GM23338 (cell line): ENCODE data around the gene STARD13. TPM values are rescaled to one million over a fixed set of nuclear protein-coding genes. Genes with fewer than 3 reads are reported as not detected.

ENCODE experiments used
- EZH2 ChIP-seq: fragments of 200-600 bp; sonication (generic); IDR thresholded peaks from one replicate; pipeline ENCODE4 v1.8.0; 2017; ENCODE audit warnings: antibody characterized with exemption, mild to moderate bottlenecking, low read depth; ENCODE audit not compliant: unreplicated experiment
- JUNB ChIP-seq: IDR thresholded peaks from one replicate; pipeline ENCODE4 v1.6.1; 2016; ENCODE audit warnings: antibody characterized with exemption; ENCODE audit not compliant: unreplicated experiment
- polyA plus RNA-seq: library from polyadenylated mRNA; unstranded; fragments of >200 nt; fragmentation: Nextera tagmentation; extraction: Ambion mirVana; gene quantifications from 2 replicates; pipeline ENCODE4 v1.2.1, GENCODE V29; 2016
- total RNA-seq: library from RNA; depleted of rRNA; stranded (reverse); fragments of >200 nt; shearing (Covaris generic); gene quantifications from 2 replicates; pipeline ENCODE4 v1.2.3, GENCODE V29; 2014
- TF ChIP-seq, protein P1 (sequence below): fragments of 250-450 bp; sonication (Bioruptor Pico); IDR thresholded peaks from 2 replicates; pipeline ENCODE4 v1.5.0; 2020; ENCODE audit warnings: mild to moderate bottlenecking, moderate library complexity

Gene STARD13
- total and polyA plus RNA-seq, 2 experiments from 2014 or later, result 3.2 to 5.2 TPM

GRCh38 chr13:33053397-33054066 lies 232.0 kb downstream of the STARD13 start (continued):
- TF ChIP-seq, protein P1, sequence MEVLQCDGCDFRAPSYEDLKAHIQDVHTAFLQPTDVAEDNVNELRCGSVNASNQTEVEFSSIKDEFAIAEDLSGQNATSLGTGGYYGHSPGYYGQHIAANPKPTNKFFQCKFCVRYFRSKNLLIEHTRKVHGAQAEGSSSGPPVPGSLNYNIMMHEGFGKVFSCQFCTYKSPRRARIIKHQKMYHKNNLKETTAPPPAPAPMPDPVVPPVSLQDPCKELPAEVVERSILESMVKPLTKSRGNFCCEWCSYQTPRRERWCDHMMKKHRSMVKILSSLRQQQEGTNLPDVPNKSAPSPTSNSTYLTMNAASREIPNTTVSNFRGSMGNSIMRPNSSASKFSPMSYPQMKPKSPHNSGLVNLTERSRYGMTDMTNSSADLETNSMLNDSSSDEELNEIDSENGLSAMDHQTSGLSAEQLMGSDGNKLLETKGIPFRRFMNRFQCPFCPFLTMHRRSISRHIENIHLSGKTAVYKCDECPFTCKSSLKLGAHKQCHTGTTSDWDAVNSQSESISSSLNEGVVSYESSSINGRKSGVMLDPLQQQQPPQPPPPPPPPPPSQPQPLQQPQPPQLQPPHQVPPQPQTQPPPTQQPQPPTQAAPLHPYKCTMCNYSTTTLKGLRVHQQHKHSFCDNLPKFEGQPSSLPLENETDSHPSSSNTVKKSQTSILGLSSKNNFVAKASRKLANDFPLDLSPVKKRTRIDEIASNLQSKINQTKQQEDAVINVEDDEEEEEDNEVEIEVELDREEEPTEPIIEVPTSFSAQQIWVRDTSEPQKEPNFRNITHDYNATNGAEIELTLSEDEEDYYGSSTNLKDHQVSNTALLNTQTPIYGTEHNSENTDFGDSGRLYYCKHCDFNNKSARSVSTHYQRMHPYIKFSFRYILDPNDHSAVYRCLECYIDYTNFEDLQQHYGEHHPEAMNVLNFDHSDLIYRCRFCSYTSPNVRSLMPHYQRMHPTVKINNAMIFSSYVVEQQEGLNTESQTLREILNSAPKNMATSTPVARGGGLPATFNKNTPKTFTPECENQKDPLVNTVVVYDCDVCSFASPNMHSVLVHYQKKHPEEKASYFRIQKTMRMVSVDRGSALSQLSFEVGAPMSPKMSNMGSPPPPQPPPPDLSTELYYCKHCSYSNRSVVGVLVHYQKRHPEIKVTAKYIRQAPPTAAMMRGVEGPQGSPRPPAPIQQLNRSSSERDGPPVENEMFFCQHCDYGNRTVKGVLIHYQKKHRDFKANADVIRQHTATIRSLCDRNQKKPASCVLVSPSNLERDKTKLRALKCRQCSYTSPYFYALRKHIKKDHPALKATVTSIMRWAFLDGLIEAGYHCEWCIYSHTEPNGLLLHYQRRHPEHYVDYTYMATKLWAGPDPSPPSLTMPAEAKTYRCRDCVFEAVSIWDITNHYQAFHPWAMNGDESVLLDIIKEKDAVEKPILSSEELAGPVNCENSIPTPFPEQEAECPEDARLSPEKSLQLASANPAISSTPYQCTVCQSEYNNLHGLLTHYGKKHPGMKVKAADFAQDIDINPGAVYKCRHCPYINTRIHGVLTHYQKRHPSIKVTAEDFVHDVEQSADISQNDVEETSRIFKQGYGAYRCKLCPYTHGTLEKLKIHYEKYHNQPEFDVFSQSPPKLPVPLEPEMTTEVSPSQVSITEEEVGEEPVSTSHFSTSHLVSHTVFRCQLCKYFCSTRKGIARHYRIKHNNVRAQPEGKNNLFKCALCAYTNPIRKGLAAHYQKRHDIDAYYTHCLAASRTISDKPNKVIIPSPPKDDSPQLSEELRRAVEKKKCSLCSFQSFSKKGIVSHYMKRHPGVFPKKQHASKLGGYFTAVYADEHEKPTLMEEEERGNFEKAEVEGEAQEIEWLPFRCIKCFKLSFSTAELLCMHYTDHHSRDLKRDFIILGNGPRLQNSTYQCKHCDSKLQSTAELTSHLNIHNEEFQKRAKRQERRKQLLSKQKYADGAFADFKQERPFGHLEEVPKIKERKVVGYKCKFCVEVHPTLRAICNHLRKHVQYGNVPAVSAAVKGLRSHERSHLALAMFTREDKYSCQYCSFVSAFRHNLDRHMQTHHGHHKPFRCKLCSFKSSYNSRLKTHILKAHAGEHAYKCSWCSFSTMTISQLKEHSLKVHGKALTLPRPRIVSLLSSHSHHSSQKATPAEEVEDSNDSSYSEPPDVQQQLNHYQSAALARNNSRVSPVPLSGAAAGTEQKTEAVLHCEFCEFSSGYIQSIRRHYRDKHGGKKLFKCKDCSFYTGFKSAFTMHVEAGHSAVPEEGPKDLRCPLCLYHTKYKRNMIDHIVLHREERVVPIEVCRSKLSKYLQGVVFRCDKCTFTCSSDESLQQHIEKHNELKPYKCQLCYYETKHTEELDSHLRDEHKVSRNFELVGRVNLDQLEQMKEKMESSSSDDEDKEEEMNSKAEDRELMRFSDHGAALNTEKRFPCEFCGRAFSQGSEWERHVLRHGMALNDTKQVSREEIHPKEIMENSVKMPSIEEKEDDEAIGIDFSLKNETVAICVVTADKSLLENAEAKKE (CRISPR knock-in tag), result no peak
- TF ChIP-seq EZH2, result no peak
- TF ChIP-seq JUNB, result no peak
